BLaER1 treated with 17β-estradiol and CSF1 and Interleukin-3, amounts not matched to agents 10 nM and 100 nM (cell line): ENCODE measurements around the gene ESR1.
"Not testable (repeated sequence)": the region's sequence is repeated elsewhere in the genome, so short reads cannot be mapped to it uniquely, and the experiment has no call there.

Experiments
- H3K27ac ChIP-seq, 11 experiments: shearing (Covaris generic); formaldehyde crosslinking; 2 replicates each; pipeline ENCODE4 v1.8.1; 2022
- H3K27me3 ChIP-seq, 11 experiments: shearing (Covaris generic); formaldehyde crosslinking; 2 replicates each; pipeline ENCODE4 v1.8.1; 2022
- H3K36me3 ChIP-seq, 11 experiments: shearing (Covaris generic); formaldehyde crosslinking; 2 replicates each; pipeline ENCODE4 v1.8.1; 2022
- H3K4me1 ChIP-seq, 10 experiments: shearing (Covaris generic); formaldehyde crosslinking; 2 replicates each; pipeline ENCODE4 v1.8.1; 2022
- H3K4me2 ChIP-seq, 11 experiments: shearing (Covaris generic); formaldehyde crosslinking; 2 replicates each; pipeline ENCODE4 v1.8.1; 2022
- H3K4me3 ChIP-seq, 10 experiments: shearing (Covaris generic); formaldehyde crosslinking; 2 replicates each; pipeline ENCODE4 v1.8.1; 2022
- H3K9ac ChIP-seq, 11 experiments: shearing (Covaris generic); formaldehyde crosslinking; 2 replicates each; pipeline ENCODE4 v1.8.1; 2022
- H3K9me3 ChIP-seq, 11 experiments: shearing (Covaris generic); formaldehyde crosslinking; replicated peaks in 1 of 11; 2 replicates each; pipeline ENCODE4 v1.8.1; 2022
- H4K20me1 ChIP-seq, 11 experiments: shearing (Covaris generic); formaldehyde crosslinking; 2 replicates each; pipeline ENCODE4 v1.8.1; 2022
- Cebpa-rat ChIP-seq, 11 experiments: shearing (Covaris generic); IDR thresholded peaks; 2 replicates each; pipeline ENCODE4 v1.8.1; 2022

The ESR1 gene

DNA sequence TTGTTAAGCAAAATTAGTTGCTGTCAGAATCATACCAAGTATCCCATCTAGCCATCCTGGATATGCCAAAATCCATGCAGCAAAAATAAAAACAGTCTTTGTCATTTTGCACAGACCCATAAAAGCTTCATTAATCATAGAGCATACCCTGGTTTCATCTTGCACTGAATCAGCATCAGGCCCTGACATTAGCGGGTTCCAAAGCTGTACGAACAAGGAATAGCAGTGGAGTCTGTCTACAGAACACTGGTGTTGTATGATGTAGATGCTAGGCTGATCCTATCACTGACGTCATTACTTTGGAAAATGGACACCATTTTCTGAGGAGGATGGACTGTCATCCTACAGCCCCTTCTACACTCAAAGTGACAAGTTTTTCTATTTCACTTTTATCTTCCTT lies 315.6 kb downstream of the ESR1 start:
- H3K4me1 ChIP-seq, result no peaks in the 10 kb centered on the region
- TF ChIP-seq Cebpa-rat (IDR thresholded peaks at IDR 0.05), result no peak
- no peak overlapping the region for H3K4me3 ChIP-seq
- H3K36me3 ChIP-seq, result peaks cover 6 to 39% (median 22%) of the 10 kb centered on the region in 11 experiments; a peak in 18 of 22 replicates
- no peaks in the 10 kb centered on the region for H3K27me3 ChIP-seq
- H3K4me2 ChIP-seq, result no peak overlapping the region
- H4K20me1 ChIP-seq, result no peaks in the 10 kb centered on the region
- no peaks in the 10 kb centered on the region for H3K9me3 ChIP-seq
- no peak overlapping the region for H3K9ac ChIP-seq
- H3K27ac ChIP-seq, result no peak overlapping the region

- no peak overlapping the region for H3K27ac ChIP-seq
- H3K9ac ChIP-seq, result no peak overlapping the region
- no peaks in the 10 kb centered on the region for H3K9me3 ChIP-seq
- peaks cover 10 to 53% (median 32%) of the 10 kb centered on the region in 11 experiments; a peak in 19 of 22 replicates for H3K36me3 ChIP-seq
- no peaks in the 10 kb centered on the region for H3K4me1 ChIP-seq
- H4K20me1 ChIP-seq, result no peaks in the 10 kb centered on the region
- H3K4me3 ChIP-seq, result no peak overlapping the region
- no peak overlapping the region for H3K4me2 ChIP-seq
- H3K27me3 ChIP-seq, result no peaks in the 10 kb centered on the region
- no peak for TF ChIP-seq Cebpa-rat (IDR thresholded peaks at IDR 0.05)
Measured at GRCh38 chr6:152124429-152125074, 317.1 kb downstream of the ESR1 start.

GRCh38 chr6:152127432-152128165 lies 320.1 kb downstream of the ESR1 start:
- Histone ChIP-seq H4K20me1 (no peaks in the 10 kb centered on the region), H3K36me3 (peaks cover 14 to 52% (median 37%) of the 10 kb centered on the region in 11 experiments), H3K4me3 (no peak overlapping the region), H3K4me1 (no peaks in the 10 kb centered on the region), H3K27ac (no peak overlapping the region), H3K27me3 (no peaks in the 10 kb centered on the region), H3K9ac (no peak overlapping the region), H3K9me3 (no peaks in the 10 kb centered on the region; a peak in 1 of 22 replicates), H3K4me2 (no peak overlapping the region)
- TF ChIP-seq Cebpa-rat (IDR thresholded peaks at IDR 0.05), result no peak

- H3K9ac ChIP-seq, result no peak overlapping the region
- H4K20me1 ChIP-seq, result no peaks in the 10 kb centered on the region
- H3K27me3 ChIP-seq, result no peaks in the 10 kb centered on the region
- no peak overlapping the region for H3K4me3 ChIP-seq
- no peaks in the 10 kb centered on the region for H3K4me1 ChIP-seq
- no peaks in the 10 kb centered on the region; a peak in 1 of 22 replicates for H3K9me3 ChIP-seq
- no peak overlapping the region for H3K4me2 ChIP-seq
- peaks cover 29 to 72% (median 57%) of the 10 kb centered on the region in 11 experiments for H3K36me3 ChIP-seq
- H3K27ac ChIP-seq, result no peak overlapping the region
- TF ChIP-seq Cebpa-rat (IDR thresholded peaks at IDR 0.05), result no peak
Measured at GRCh38 chr6:152129691-152130151, 322.2 kb downstream of the ESR1 start.

- H3K4me3 ChIP-seq, result no peak overlapping the region
- peaks cover 31 to 79% (median 64%) of the 10 kb centered on the region in 11 experiments for H3K36me3 ChIP-seq
- no peak for TF ChIP-seq Cebpa-rat (IDR thresholded peaks at IDR 0.05)
- no peak overlapping the region for H3K27ac ChIP-seq
- H4K20me1 ChIP-seq, result no peaks in the 10 kb centered on the region
- H3K9me3 ChIP-seq, result no peaks in the 10 kb centered on the region; a peak in 1 of 22 replicates
- H3K27me3 ChIP-seq, result no peaks in the 10 kb centered on the region
- no peak overlapping the region for H3K4me2 ChIP-seq
- no peaks in the 10 kb centered on the region for H3K4me1 ChIP-seq
- H3K9ac ChIP-seq, result no peak overlapping the region
Measured at GRCh38 chr6:152130441-152130840, 323.0 kb downstream of the ESR1 start.

GRCh38 chr6:152135755-152136448 lies 328.4 kb downstream of the ESR1 start:
- Histone ChIP-seq H3K9ac (no peak overlapping the region), H3K4me1 (no peaks in the 10 kb centered on the region), H3K27me3 (no peaks in the 10 kb centered on the region), H3K9me3 (no peaks in the 10 kb centered on the region; a peak in 1 of 22 replicates), H3K27ac (no peak overlapping the region), H3K4me2 (no peak overlapping the region), H3K4me3 (no peak overlapping the region), H3K36me3 (peaks cover 33 to 97% (median 75%) of the 10 kb centered on the region in 11 experiments), H4K20me1 (no peaks in the 10 kb centered on the region)
- no peak for TF ChIP-seq Cebpa-rat (IDR thresholded peaks at IDR 0.05)

DNA sequence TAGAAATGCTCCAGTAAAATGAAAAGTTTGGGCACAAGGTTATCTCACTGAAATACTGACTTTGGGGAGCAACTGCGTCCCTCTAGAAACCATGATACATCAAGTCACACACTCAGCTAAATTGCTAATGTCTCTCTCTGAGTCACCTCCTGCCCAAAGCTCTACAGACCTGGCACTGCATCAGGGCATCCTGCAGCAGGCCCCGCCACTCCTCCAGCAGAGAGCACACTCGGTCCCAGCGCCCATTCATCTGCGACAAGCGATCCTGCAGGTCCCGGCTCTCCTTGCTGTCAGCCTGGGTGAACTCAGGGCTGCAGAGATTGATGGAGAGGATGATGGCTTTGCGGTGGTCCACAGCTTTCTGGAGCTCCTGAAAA lies 329.0 kb downstream of the ESR1 start:
- no peaks in the 10 kb centered on the region; a peak in 1 of 22 replicates for H3K9me3 ChIP-seq
- H4K20me1 ChIP-seq, result no peaks in the 10 kb centered on the region
- no peaks in the 10 kb centered on the region for H3K4me1 ChIP-seq
- H3K4me3 ChIP-seq, result no peak overlapping the region
- TF ChIP-seq Cebpa-rat (IDR thresholded peaks at IDR 0.05), result no peak
- no peak overlapping the region for H3K4me2 ChIP-seq
- H3K36me3 ChIP-seq, result peaks cover 31 to 98% (median 73%) of the 10 kb centered on the region in 11 experiments
- no peak overlapping the region for H3K9ac ChIP-seq
- H3K27me3 ChIP-seq, result no peaks in the 10 kb centered on the region
- no peak overlapping the region for H3K27ac ChIP-seq

DNA sequence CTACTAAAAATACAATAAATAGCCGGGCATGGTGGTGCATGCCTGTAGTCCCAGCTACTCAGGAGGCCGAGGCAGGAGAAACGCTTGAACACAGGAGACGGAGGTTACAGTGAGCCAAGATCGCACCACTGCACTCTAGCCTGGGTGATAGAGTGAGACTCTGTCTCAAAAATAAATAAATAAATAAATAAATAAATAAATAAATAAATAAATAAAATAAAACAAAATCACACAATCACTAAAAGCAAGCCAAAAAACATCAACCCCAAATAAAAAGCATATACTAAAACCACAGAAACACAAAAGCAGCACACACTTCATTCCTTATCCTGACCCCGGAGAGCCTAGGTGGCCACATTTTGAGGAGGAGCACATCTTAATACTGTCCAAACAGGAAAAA lies 330.9 kb downstream of the ESR1 start:
- H3K27me3 ChIP-seq, result not testable (repeated sequence)

GRCh38 chr6:152142105-152142504 lies 334.6 kb downstream of the ESR1 start:
- Histone ChIP-seq H3K4me2 (no peak overlapping the region), H4K20me1 (no peaks in the 10 kb centered on the region), H3K4me3 (no peak overlapping the region), H3K27me3 (no peaks in the 10 kb centered on the region), H3K9ac (no peak overlapping the region), H3K27ac (no peak overlapping the region), H3K4me1 (peaks cover 0 to 8% (median 0%) of the 10 kb centered on the region in 10 experiments; a peak in 4 of 20 replicates), H3K9me3 (no peaks in the 10 kb centered on the region), H3K36me3 (peaks cover 0 to 94% (median 40%) of the 10 kb centered on the region in 11 experiments; a peak in 14 of 22 replicates)
- TF ChIP-seq Cebpa-rat (IDR thresholded peaks at IDR 0.05), result no peak

More for the DNA sequence above, 330.9 kb downstream of the ESR1 start:
- H3K4me3 ChIP-seq, H3K4me2 ChIP-seq, H3K9me3 ChIP-seq, H3K27ac ChIP-seq, H3K4me1 ChIP-seq, H3K9ac ChIP-seq, H4K20me1 ChIP-seq: not testable (repeated sequence)
- H3K36me3 ChIP-seq, result peaks cover 15 to 94% (median 54%) of the 10 kb centered on the region in 11 experiments; a peak in 20 of 22 replicates
